Measurements from ENCODE around the gene HK2.
A peak's percentile ranks its signal among the peaks of the same experiment; 100 is the strongest.
"Not testable (repeated sequence)": the region's sequence is repeated elsewhere in the genome, so short reads cannot be mapped to it uniquely, and the experiment has no call there.

Gene HK2

GRCh38 chr2:74893332-74893731 is 59.4 kb downstream of the HK2 start:
- Histone ChIP-seq H3K4me3 (ENCODE audit: low read length) (peak overlapping the region; percentile 38), H3K4me2 (ENCODE audit: low read length) (peak overlapping the region; percentile 68), H3K4me1 (ENCODE audit: control insufficient read depth, insufficient read depth, low read length) (peaks cover 41% of the 10 kb centered on the region), H3K36me3 (ENCODE audit: insufficient read depth, low read length) (peaks cover 3% of the 10 kb centered on the region), H3K9ac (ENCODE audit: low read depth, low read length) (peak overlapping the region; percentile 70), H3K27me3 (ENCODE audit: control insufficient read depth, insufficient read depth, low read length) (no peaks in the 10 kb centered on the region), H3K9me3 (replicated peaks; ENCODE audit: low read length) (no peaks in the 10 kb centered on the region)

- Histone ChIP-seq H3K4me3 (ENCODE audit: low read length) (peak overlapping the region; percentile 38), H3K27me3 (ENCODE audit: control insufficient read depth, insufficient read depth, low read length) (no peaks in the 10 kb centered on the region), H3K4me1 (ENCODE audit: control insufficient read depth, insufficient read depth, low read length) (peaks cover 38% of the 10 kb centered on the region), H3K36me3 (ENCODE audit: insufficient read depth, low read length) (peaks cover 3% of the 10 kb centered on the region), H3K9ac (ENCODE audit: low read depth, low read length) (peak overlapping the region; percentile 70), H3K4me2 (ENCODE audit: low read length) (peak overlapping the region; percentile 68), H3K9me3 (replicated peaks; ENCODE audit: low read length) (no peaks in the 10 kb centered on the region)
Measured at GRCh38 chr2:74894272-74894981, 60.5 kb downstream of the HK2 start.

DNA sequence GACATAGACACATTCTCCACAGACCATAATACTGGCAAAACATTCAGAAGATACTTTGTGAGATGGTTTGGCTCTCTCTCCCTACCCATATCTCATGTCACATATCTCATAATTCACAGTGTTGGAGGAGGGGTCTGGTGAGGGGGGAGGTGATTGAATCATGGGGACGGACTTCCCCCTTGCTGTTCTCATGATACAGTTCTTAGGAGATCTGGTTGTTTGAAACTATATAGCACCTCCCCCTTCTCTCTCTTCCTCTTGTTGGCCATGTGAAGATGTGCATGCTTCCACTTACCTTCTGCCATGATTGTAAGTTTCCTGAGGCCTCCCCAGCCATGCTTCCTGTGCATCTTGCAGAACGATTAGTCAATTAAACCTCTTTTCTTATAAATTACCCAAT is 61.1 kb downstream of the HK2 start:
- Histone ChIP-seq H3K36me3 (ENCODE audit: insufficient read depth, low read length) (peaks cover 3% of the 10 kb centered on the region), H3K4me3 (ENCODE audit: low read length) (no peak overlapping the region), H3K4me2 (ENCODE audit: low read length) (peak overlapping the region; percentile 52), H3K27me3 (ENCODE audit: control insufficient read depth, insufficient read depth, low read length) (no peaks in the 10 kb centered on the region), H3K9me3 (replicated peaks; ENCODE audit: low read length) (no peaks in the 10 kb centered on the region), H3K4me1 (ENCODE audit: control insufficient read depth, insufficient read depth, low read length) (peaks cover 38% of the 10 kb centered on the region), H3K9ac (ENCODE audit: low read depth, low read length) (peak overlapping the region; percentile 60)

GRCh38 chr2:74896232-74896631 is 62.3 kb downstream of the HK2 start:
- Histone ChIP-seq H3K9ac (ENCODE audit: low read depth, low read length) (no peak overlapping the region), H3K27me3 (ENCODE audit: control insufficient read depth, insufficient read depth, low read length) (no peaks in the 10 kb centered on the region), H3K9me3 (replicated peaks; ENCODE audit: low read length) (no peaks in the 10 kb centered on the region), H3K36me3 (ENCODE audit: insufficient read depth, low read length) (no peaks in the 10 kb centered on the region), H3K4me1 (ENCODE audit: control insufficient read depth, insufficient read depth, low read length) (peaks cover 38% of the 10 kb centered on the region), H3K4me2 (ENCODE audit: low read length) (no peak overlapping the region), H3K4me3 (ENCODE audit: low read length) (no peak overlapping the region)

- H3K9ac ChIP-seq (ENCODE audit: low read depth, low read length); H3K27me3 ChIP-seq (ENCODE audit: control insufficient read depth, insufficient read depth, low read length); H3K4me1 ChIP-seq (ENCODE audit: control insufficient read depth, insufficient read depth, low read length); H3K36me3 ChIP-seq (ENCODE audit: insufficient read depth, low read length); H3K9me3 ChIP-seq (replicated peaks; ENCODE audit: low read length); H3K4me3 ChIP-seq (ENCODE audit: low read length); H3K4me2 ChIP-seq (ENCODE audit: low read length): not testable (repeated sequence)
Measured at GRCh38 chr2:74900225-74900624, 66.3 kb downstream of the HK2 start.

DNA sequence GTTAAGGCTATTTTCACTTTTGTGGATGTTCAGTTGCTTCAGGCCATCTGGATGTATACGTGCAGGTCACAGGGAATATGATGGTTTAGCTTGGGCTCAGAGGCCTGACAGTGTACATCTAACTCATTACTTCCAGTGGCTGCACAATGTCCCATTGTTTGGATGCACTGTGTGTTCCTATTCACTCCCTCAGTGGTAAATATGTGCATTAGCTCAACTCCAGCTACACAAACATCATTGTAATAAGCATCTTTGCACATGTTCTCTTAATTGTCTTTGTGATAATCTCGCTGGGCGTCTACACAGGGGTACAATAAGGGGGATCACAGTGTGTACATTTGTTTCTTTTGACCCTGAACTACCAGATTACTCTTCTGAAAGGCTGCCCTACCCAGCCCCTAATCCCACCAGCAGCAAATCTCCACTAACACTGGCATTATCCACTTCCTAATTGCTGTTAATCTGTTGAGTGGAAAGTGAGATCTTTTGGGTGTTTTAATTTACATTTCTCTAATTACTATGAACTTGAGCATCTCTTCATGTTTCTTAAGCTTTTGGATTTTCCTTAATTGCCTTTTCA is 68.4 kb downstream of the HK2 start:
- Histone ChIP-seq H3K36me3 (ENCODE audit: insufficient read depth, low read length) (no peaks in the 10 kb centered on the region), H3K9ac (ENCODE audit: low read depth, low read length) (no peak overlapping the region)

GRCh38 chr2:74906395-74906794 is 72.5 kb downstream of the HK2 start:
- H3K9me3 ChIP-seq (replicated peaks; ENCODE audit: low read length), result no peaks in the 10 kb centered on the region
- no peaks in the 10 kb centered on the region for H3K36me3 ChIP-seq (ENCODE audit: insufficient read depth, low read length)
- no peak overlapping the region for H3K4me3 ChIP-seq (ENCODE audit: low read length)
- H3K4me2 ChIP-seq (ENCODE audit: low read length), result no peak overlapping the region
- peaks cover 11% of the 10 kb centered on the region for H3K27me3 ChIP-seq (ENCODE audit: control insufficient read depth, insufficient read depth, low read length)
- peaks cover 6% of the 10 kb centered on the region for H3K4me1 ChIP-seq (ENCODE audit: control insufficient read depth, insufficient read depth, low read length)
- H3K9ac ChIP-seq (ENCODE audit: low read depth, low read length), result no peak overlapping the region

More for the DNA sequence above, 68.4 kb downstream of the HK2 start:
- no peak overlapping the region for H3K4me2 ChIP-seq (ENCODE audit: low read length)
- H3K9me3 ChIP-seq (replicated peaks; ENCODE audit: low read length), result no peaks in the 10 kb centered on the region
- H3K4me3 ChIP-seq (ENCODE audit: low read length), result no peak overlapping the region
- no peaks in the 10 kb centered on the region for H3K27me3 ChIP-seq (ENCODE audit: control insufficient read depth, insufficient read depth, low read length)
- no peaks in the 10 kb centered on the region for H3K4me1 ChIP-seq (ENCODE audit: control insufficient read depth, insufficient read depth, low read length)

GRCh38 chr2:74907560-74907959 is 73.6 kb downstream of the HK2 start:
- not testable (repeated sequence) for H3K9me3 ChIP-seq (replicated peaks; ENCODE audit: low read length); H3K36me3 ChIP-seq (ENCODE audit: insufficient read depth, low read length); H3K9ac ChIP-seq (ENCODE audit: low read depth, low read length); H3K4me3 ChIP-seq (ENCODE audit: low read length); H3K4me1 ChIP-seq (ENCODE audit: control insufficient read depth, insufficient read depth, low read length); H3K4me2 ChIP-seq (ENCODE audit: low read length)
- peaks cover 11% of the 10 kb centered on the region for H3K27me3 ChIP-seq (ENCODE audit: control insufficient read depth, insufficient read depth, low read length)

DNA sequence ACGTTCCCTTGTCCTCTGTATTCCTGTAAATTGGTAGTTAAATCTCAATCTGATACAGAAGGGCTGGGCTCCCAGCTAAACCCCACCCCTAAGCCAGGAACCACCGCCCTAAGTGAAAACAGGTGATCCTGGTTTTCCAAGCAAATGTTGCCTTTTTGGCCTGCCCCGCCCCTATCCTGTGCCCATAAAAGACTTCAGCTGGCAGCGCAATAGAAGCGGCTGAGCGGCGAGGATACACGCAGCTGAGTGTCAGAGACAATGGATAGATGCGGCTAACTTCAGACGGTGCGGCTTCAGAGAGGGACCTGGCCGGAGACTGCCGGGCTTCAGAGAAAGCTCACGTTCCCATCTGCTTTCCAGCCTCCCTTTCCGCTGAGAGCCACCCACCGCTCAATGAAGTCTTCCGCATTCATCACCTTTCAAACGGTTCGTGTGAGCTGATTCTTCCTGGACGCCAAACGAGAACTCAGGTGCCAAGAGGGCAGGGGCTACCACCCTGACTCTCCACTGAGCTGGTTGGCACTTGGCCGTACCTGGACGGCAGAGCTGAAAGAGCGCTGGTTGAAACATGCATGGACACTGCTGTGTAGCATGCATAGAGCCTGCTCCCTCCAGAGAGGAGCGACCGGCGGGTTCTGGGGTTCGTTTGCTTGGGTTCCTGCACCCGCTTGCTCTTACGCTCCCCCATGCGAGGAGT is 75.0 kb downstream of the HK2 start:
- peaks cover 11% of the 10 kb centered on the region for H3K27me3 ChIP-seq (ENCODE audit: control insufficient read depth, insufficient read depth, low read length)
- H3K9me3 ChIP-seq (replicated peaks; ENCODE audit: low read length), result no peaks in the 10 kb centered on the region
- H3K4me2 ChIP-seq (ENCODE audit: low read length), result peak overlapping the region; percentile 76
- peak overlapping the region; percentile 10 for H3K4me3 ChIP-seq (ENCODE audit: low read length)
- no peak overlapping the region for H3K9ac ChIP-seq (ENCODE audit: low read depth, low read length)
- peaks cover 6% of the 10 kb centered on the region for H3K4me1 ChIP-seq (ENCODE audit: control insufficient read depth, insufficient read depth, low read length)
- H3K36me3 ChIP-seq (ENCODE audit: insufficient read depth, low read length), result no peaks in the 10 kb centered on the region

DNA sequence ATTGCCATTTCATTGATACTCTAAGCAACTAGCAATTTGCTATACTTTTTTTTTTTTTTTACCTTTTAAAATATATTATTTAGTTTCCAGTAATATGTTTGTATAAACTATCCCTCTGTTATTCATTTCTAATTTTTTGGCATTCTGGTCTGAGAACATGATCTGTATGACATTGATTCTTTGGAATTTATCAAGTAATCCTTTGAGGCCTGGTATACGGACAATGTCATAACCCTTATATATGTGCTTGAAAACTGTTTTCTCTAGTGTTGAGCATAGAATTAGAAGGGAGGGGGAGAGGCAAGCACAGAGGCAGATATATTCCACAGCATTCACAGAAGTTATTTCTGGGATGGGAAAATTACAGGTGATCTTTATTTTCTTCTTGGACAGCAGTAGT is 76.3 kb downstream of the HK2 start:
- no peaks in the 10 kb centered on the region for H3K9me3 ChIP-seq (replicated peaks; ENCODE audit: low read length)
- H3K4me3 ChIP-seq (ENCODE audit: low read length), result no peak overlapping the region
- H3K9ac ChIP-seq (ENCODE audit: low read depth, low read length), result no peak overlapping the region
- no peak overlapping the region for H3K4me2 ChIP-seq (ENCODE audit: low read length)
- no peaks in the 10 kb centered on the region for H3K36me3 ChIP-seq (ENCODE audit: insufficient read depth, low read length)
- H3K4me1 ChIP-seq (ENCODE audit: control insufficient read depth, insufficient read depth, low read length), result peaks cover 6% of the 10 kb centered on the region
- H3K27me3 ChIP-seq (ENCODE audit: control insufficient read depth, insufficient read depth, low read length), result peaks cover 11% of the 10 kb centered on the region

GRCh38 chr2:74911061-74911460 is 77.1 kb downstream of the HK2 start:
- no peak overlapping the region for H3K4me3 ChIP-seq (ENCODE audit: low read length)
- H3K36me3 ChIP-seq (ENCODE audit: insufficient read depth, low read length), result no peaks in the 10 kb centered on the region
- peaks cover 6% of the 10 kb centered on the region for H3K4me1 ChIP-seq (ENCODE audit: control insufficient read depth, insufficient read depth, low read length)
- H3K9me3 ChIP-seq (replicated peaks; ENCODE audit: low read length), result no peaks in the 10 kb centered on the region
- peaks cover 11% of the 10 kb centered on the region for H3K27me3 ChIP-seq (ENCODE audit: control insufficient read depth, insufficient read depth, low read length)
- no peak overlapping the region for H3K4me2 ChIP-seq (ENCODE audit: low read length)
- no peak overlapping the region for H3K9ac ChIP-seq (ENCODE audit: low read depth, low read length)
